Urothelium cell line (cell line): ENCODE measurements around the gene GPR37.

Source experiments
- DNase-seq: peaks from one replicate; pipeline ENCODE4 v3.0.0; 2011; ENCODE audit warnings: low spot score, mixed read lengths
- FAIRE-seq: peaks from 2 replicates; lab custom pipeline; 2011; peaks lifted over from hg19 to GRCh38; lab: Jason Lieb, UNC

GPR37 gene

DNA sequence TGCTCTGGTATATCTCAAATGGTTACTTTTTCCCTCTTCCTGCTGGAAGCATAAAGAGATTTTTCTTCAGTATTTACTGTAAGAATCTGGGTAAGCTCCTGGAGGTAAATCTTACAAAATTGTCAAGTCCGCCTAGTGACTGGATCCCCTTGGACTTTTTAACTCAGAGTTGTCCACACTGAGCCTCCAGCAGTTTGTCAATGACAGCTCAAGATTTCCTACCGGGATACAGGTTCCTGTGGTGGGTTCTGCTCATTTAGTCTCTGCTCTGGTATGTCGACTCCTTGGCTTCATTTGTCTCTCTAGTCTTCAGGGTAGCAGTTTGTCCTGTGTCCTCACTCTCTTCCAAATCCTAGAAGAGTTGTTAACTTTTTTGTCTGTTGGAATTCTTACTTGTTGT, 27.0 kb downstream of the GPR37 start:
- DNase-seq (no peak), FAIRE-seq (no peak)

DNA sequence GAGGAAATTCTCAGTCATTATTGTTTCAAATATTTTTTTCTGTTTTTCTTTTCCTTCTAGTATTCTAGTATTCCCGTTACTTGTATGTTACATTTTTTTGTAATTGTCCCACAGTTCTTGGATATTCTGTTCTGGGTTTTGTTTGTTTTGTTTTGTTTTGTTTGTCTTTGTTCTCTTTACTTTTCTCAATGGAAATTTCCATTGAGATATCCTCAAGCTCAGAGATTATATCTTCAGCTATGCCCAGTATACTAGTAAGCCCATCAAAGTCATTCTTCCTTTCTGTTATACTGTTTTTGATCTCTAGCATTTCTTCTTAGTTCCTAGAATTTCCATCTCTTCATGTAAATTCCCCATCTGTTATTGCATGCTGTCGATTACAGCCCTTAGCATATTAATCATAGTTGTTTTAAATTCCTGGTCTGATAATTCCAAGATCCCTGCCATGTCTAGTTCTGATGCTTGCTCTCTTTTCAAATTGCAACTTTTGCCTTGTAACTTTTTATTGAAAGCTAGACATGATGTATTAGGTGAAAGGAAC, 27.8 kb downstream of the GPR37 start:
- DNase-seq (no peak), FAIRE-seq (no peak)

DNA sequence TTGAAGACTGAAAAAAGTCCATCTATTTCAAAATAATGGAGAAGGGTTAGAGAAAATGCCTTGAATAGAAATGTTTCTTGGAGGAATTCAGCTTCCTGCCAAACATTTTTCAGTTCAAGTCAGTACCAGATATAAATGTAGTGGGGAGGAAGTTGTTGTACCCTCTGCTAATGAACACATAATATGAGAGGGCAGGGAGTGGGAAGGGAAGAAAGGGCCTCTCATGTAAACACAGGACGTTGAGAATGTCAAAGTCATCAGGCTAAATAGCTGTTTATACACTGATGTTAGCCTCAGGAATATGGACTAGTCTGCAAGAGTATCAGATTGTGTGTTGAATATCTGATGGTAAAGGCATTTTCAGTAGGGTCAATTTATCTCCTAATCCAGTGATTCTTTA, 37.0 kb downstream of the GPR37 start:
- DNase-seq = no peak
- no peak for FAIRE-seq

DNA sequence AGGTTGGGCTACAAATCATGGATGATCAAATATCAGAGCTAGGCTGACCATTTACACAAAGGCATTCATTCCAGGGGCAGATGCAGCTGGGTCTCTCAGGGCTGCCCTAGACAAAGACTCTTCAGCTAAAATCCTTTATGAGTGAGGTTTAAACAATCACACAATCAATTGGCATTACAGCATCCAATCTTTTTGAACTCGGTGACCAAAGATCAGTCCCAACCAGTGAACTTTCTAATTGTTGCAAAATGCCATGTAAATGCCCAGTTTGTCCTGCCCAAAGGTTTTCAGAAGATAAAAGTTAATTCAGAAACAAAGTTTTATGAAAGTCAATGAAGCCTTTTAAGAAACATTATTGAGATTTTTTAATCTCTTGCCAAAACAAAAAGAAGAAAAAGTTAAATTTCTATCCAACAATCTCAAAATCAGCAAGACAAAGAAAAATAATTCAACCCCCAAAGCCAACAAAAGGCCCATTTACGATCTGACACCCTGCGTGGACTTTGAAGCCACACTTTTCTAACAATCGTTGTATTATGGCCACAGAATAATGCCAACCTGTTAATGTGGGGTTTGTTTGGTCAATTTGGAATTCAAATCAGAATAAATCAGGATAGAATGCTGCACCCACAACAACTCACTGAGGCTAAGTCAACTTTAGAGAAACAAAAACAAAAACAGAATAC, 40.9 kb downstream of the GPR37 start:
- no peak for DNase-seq
- FAIRE-seq = no peak

DNA sequence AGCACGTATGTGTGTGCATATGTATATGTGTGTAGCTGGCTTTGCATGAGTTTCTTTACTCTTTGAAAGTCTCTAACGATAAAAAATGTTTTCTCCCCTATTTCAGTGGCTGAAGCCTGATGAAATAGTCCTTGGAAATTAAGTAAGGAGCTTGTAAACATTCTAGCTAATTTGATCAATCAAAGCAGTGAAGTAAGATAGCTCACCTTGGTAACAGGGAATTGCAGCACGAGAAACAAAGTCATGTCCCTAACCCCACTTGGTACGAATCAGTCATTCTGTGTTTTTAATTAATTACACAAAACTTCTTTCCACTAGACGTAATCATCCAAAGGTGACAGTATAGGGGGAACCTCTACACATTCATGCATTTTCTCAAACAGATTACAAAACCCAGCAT, 41.5 kb downstream of the GPR37 start:
- DNase-seq (no peak), FAIRE-seq (no peak)

DNA sequence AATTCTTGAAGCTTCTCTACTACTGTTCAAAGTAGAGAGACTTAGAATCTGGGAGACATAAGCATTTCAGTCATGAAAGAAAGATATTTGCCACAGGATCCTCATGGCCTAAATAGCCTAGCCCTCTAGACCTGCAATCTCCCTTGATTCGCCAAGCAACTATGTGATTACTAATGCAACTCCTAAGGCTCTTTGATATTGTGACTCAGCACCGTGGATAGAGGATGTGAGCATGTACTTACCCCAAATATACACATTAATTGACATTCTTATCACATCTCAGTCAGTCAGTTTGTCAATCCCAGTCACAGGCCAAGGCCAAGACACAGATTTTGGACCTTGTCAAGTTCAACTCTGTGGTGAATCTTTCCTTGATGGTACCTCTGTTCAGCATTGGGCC, 42.6 kb downstream of the GPR37 start:
- DNase-seq (peak; percentile 11), FAIRE-seq (no peak)

DNA sequence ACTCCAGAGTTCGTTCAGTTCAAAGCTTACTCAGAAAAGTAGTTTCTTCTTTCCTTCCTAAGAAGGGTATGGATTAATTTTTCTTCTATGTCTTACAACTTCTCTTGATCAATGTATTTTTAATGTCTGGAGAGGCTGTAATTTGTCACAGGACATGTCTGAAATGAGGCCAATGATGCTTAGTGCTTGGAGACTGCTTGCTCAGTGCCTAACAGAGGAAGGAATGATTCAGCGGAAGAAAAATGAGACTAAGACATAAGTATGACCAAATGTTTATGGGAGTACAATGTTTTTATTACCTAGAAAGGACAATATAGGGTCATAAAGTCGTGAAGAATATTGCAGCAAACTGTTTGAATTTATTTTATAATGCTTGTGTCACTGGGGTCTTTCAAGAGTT, 43.3 kb downstream of the GPR37 start:
- FAIRE-seq (no peak), DNase-seq (no peak)

DNA sequence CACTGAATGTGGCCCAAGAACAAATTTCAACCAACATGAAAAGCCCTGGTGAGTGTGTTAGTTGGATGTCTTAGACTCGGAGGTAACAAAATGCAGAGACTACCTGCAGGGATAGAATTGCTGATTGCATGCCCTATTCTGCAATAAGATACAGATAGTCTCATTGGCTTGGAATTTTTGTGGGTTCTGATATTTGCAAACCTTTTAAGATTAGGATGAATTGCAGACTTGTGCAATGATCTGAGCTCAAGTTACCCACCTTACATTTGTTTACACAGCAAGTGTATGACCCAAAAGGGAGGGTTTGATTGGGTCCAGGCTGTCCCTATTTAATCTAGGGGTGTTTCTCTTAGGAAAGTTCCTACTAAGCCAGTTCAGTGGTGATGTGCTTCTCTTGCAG, 45.4 kb downstream of the GPR37 start:
- FAIRE-seq (no peak), DNase-seq (peak; percentile 14)

DNA sequence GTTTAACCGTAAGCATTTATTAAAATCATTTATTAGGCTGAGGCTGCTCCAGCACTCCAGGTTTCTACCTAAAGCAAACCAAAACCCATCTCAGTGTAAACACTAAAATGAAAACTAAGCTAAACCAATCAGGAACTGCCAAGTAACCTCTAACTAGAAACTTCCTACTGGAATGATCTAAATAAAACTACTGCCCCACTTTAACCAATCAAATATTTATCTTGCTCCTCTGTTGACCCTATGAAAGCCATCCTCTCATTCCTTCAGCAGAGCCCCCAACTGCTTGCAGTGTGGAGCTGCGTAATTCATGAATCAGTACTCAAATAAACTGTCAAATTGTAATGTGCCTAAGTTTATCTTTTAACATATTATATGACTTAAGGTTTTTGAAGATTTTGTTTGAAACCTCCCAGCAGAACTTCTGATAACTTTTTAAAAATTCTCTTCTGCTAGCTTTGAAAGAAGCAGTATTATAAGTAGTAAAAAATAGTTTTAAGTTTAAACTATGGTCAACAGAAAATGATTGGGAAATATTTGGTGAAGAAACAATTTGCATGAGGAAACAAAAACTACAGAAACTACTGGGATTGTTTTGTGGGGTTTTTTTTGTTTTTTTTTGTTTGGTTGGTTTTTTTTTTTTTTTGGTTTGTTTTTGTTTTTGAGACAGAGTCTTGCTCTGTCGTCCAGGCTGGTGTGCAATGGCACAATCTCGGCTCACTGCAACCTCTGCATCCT, 47.4 kb downstream of the GPR37 start:
- DNase-seq (no peak), FAIRE-seq (no peak)

DNA sequence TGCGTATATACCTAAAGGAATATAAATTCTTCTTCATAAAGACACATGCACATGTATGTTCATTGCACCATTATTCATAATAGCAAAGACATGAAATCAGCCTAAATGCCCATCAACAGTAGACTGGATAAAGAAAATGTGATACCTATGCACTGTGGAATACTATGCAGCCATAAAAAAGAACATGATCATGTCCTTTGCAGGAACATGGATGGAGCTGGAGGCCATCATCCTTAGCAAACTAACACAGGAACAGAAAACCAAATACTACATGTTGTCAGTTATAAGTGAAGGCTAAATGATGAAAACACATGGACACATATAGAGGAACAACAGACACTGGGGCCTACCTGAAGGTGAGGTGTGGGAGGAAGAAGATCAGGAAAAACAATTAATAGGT, 48.7 kb downstream of the GPR37 start:
- DNase-seq (no peak), FAIRE-seq (no peak)

DNA sequence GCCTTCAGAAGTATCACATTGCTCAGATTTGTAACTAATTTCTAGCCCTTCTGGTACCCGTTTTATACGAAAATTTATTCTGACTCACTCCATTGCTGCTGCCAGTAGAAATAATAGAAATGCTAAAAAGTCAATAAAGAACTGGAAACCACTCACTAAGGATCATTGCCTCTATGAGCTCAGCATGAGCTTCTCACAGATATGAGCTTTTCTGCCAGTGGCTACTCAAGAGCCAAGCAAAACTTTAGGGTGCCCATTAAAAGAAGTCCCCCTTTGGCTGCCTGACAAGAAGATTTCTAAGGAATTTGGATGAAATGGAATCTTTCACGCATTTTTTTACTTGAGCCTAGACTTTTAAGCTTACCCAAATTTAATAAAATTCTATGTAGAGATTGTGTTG, 52.5 kb downstream of the GPR37 start:
- DNase-seq (no peak), FAIRE-seq (no peak)

DNA sequence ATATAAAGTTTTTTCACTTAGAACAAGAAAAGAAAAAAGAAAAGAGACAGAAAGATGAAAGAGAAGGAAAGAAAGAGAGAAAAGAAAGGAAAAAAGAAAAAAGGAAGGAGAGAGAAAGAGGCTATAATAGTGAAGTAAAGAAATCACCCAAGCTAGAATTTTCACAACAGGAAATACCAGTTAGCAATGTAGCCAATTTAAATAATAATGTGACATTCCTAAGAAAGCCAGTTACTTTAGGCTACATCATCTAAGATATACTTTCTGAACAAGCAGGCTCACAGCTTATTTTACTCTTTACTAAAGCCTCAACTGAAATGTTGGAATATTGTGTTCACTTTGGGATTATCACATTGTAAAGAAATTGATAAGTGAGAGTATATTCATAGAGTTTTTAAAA, 53.6 kb downstream of the GPR37 start:
- FAIRE-seq = no peak

DNA sequence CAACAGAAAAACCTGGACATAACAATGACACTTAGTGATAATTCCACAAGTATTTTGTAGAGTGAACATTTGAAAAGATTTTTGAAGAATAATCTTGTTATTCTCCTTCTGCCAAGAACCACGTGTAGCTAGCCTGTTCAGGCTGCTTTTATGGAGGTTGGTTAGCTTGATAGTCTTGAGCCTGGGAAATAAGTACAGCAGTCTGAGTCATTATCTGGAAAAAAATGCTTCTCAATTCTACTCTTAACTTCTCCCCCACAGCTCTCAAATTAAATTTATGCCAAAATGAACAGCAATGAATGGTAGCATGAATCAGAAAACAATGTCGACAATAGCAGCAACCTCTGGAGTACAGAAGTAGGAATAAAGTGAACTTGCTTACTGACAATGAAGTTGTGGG, 63.2 kb downstream of the GPR37 start:
- DNase-seq (no peak), FAIRE-seq (no peak)

More for the DNA sequence above, 53.6 kb downstream of the GPR37 start:
- no peak for DNase-seq

DNA sequence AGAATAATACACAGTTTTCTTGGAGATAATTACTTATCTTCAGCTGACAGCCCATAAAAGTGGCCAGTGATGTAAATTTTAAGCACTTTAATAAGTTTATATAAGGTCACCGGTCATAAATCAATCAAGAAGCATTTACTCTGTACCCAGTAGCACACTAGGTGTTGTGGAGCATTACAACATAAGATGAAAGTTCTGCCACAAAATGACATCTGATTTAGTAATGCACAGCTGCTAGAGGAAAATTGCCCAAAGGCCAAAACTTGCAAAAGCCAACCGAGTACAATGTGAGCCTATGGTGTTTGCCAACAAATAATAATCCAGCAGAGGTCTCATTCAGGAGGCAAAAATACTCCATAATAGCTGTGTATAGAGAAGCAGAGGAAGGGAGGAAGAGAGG, 63.6 kb downstream of the GPR37 start:
- DNase-seq = no peak
- no peak for FAIRE-seq

DNA sequence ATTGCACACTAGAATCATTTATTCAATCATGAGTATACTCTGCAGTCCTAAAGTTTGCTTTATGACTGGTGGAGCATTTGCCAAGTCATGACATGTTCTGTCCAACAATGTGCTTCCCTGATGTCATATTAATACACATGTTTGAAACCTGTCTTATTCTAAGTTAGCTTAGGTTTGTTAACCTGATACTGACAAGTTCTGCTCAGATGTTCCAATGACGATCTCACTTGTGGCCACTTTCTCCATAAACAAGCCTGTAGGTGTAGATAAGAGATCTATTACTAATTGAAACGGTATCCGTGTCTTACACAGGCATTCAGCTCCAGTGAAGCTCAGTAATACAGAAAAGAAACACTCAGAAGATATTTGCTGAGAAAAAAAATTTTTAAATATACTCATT, 64.9 kb downstream of the GPR37 start:
- DNase-seq (no peak), FAIRE-seq (no peak)

DNA sequence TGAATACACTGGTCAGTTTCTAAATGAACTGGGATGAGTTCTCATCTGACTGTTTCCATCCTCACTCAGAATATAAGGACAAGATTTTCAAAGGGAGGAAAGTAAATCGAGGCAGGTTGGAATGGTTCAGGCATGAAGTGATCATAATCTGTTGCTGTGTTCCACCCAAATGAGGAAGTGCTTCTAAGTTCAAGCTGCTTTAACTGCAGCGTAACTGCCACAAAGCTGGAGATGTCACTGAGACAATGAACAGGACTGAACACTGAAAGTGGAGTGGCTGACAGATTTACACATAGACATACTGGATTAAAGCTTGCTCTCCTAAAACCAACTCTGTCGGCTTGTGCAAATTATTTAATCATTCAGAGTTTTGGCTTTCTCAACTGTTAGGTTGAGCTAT, 66.6 kb downstream of the GPR37 start:
- DNase-seq = no peak

DNA sequence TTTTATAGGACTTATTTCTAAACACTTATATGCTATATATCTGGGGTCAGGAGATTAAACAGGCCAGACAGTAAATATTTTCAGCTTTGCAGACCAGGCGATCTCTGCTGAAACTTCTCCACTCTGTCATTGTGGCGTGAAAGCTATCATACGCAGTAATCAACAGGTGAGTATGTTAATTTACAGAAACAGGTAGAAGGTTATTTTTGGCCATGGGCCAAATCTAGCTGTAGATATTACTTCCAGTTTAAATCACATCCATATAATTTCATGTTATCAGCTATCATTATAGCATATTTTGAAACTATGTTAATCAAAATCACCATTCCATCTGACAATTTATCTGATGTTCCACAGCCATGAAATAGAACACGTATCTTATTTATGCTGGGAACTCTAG, 67.8 kb downstream of the GPR37 start:
- no peak for FAIRE-seq
- no peak for DNase-seq

More for the DNA sequence above, 66.6 kb downstream of the GPR37 start:
- no peak for FAIRE-seq
